A673 (cell line): ENCODE results near the gene GLIPR2. TPM values are rescaled to one million over a fixed set of nuclear protein-coding genes. Genes with fewer than 3 reads are reported as not detected.

Experiments used
- BruUV-seq: library from RNA; stranded (reverse); fragments of 400-500 nt; replicated peaks from 2 replicates; lab custom pipeline; 2021; lab: Mats Ljungman, UMichigan
- CTCF ChIA-PET: fragments of 300-600 bp; sonication (Branson Sonifier 250); formaldehyde crosslinking; loops from one replicate; lab custom pipeline; 2022; ENCODE audit warnings: antibody characterized with exemption; lab: Charles Lee
- POLR2A ChIA-PET: fragments of 300-600 bp; sonication (Branson Sonifier 250); formaldehyde crosslinking; loops from one replicate; lab custom pipeline; 2022; ENCODE audit warnings: antibody characterized with exemption; ENCODE audit not compliant: low non-redundant PET; lab: Charles Lee
- DNase-seq: peaks from one replicate; pipeline ENCODE4 v3.0.0-alpha.2; 2015; ENCODE audit warnings: low spot score
- H3K27ac ChIP-seq: fragments of 200-600 bp; sonication (generic); 2 replicates; pipeline ENCODE4 v1.5.1; 2016; ENCODE audit warnings: mixed run types, low read depth, mild to moderate bottlenecking, mixed read lengths, antibody characterized with exemption, low read length; ENCODE audit not compliant: poor library complexity, severe bottlenecking
- H3K27me3 ChIP-seq: fragments of 200-600 bp; sonication (generic); replicated peaks from 2 replicates; pipeline ENCODE4 v1.6.1; 2017; ENCODE audit warnings: mixed run types, low read depth, mild to moderate bottlenecking, mixed read lengths, antibody characterized with exemption, low read length; ENCODE audit not compliant: insufficient read depth, poor library complexity
- H3K36me3 ChIP-seq: fragments of 200-600 bp; sonication (generic); 2 replicates; pipeline ENCODE4 v1.6.1; 2016; ENCODE audit warnings: mixed run types, mild to moderate bottlenecking, mixed read lengths, antibody characterized with exemption, low read length; ENCODE audit not compliant: insufficient read depth, poor library complexity, severe bottlenecking
- H3K4me1 ChIP-seq: fragments of 200-600 bp; sonication (generic); 2 replicates; pipeline ENCODE4 v1.6.1; 2017; ENCODE audit warnings: mixed run types, mild to moderate bottlenecking, mixed read lengths, antibody characterized with exemption, low read length; ENCODE audit not compliant: insufficient read depth, poor library complexity, severe bottlenecking
- H3K4me3 ChIP-seq: fragments of 200-600 bp; sonication (generic); 2 replicates; pipeline ENCODE4 v1.5.1; 2016; ENCODE audit warnings: low read depth, mixed run types, mild to moderate bottlenecking, mixed read lengths, low read length; ENCODE audit not compliant: poor library complexity, severe bottlenecking
- H3K9me3 ChIP-seq: fragments of 200-600 bp; sonication (generic); 2 replicates; pipeline ENCODE4 v1.6.1; 2016; ENCODE audit warnings: mixed run types, low read depth, mild to moderate bottlenecking, mixed read lengths, antibody characterized with exemption, low read length; ENCODE audit not compliant: poor library complexity, severe bottlenecking
- EZH2 ChIP-seq: fragments of 200-600 bp; sonication (generic); IDR thresholded peaks from 2 replicates; pipeline ENCODE4 v1.6.1; 2017; ENCODE audit warnings: borderline replicate concordance, low read depth, mild to moderate bottlenecking, mixed read lengths, antibody characterized with exemption, low read length; ENCODE audit not compliant: poor library complexity, severe bottlenecking
- intact Hi-C: fragments of 100-400 bp; cut with micrococcal nuclease; formaldehyde crosslinking; loops from one replicate; pipeline ENCODE4 v1.10.0; 2022; ENCODE audit not compliant: unreplicated experiment
- total RNA-seq: library from RNA; stranded (reverse); gene quantifications from 2 replicates; pipeline ENCODE4 v1.2.3, GENCODE V29; 2021
- TF ChIP-seq, protein P1 (sequence below): fragments of 300-800, 200-600 bp; sonication (generic); conservative IDR thresholded peaks from 2 replicates; pipeline ENCODE4 v1.5.1; 2017; ENCODE audit warnings: low read depth, mild to moderate bottlenecking, antibody characterized with exemption, low read length, moderate library complexity, mixed read lengths

GLIPR2 gene
- total RNA-seq, 1 experiment from 2014 or later, result 5.0 TPM

DNA sequence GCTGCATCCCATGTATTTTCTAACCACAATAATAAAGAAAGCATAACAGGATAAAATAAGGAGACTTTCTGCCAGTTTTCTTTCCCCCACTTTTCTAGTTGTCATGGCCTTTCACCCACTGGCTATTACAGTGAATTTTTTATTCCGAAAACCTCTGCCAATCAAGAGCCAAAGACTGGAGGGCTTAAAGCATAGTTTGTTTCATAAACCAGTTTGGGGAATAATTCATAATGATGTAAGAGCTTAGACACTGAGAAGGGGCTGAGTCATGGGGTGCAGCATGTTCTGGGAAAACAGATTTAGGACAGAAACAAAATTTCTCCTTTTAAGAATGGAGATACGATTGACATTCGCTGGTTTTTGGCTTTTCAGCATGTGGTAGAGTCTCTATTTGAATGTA, 4.4 kb upstream of the GLIPR2 start:
- H3K9me3 ChIP-seq, result no peaks in the 10 kb centered on the region
- ChIA-PET POLR2A (no interaction called here), CTCF (no interaction called here)
- H3K27me3 ChIP-seq, result no peaks in the 10 kb centered on the region
- no peak for TF ChIP-seq EZH2
- TF ChIP-seq, protein P1, sequence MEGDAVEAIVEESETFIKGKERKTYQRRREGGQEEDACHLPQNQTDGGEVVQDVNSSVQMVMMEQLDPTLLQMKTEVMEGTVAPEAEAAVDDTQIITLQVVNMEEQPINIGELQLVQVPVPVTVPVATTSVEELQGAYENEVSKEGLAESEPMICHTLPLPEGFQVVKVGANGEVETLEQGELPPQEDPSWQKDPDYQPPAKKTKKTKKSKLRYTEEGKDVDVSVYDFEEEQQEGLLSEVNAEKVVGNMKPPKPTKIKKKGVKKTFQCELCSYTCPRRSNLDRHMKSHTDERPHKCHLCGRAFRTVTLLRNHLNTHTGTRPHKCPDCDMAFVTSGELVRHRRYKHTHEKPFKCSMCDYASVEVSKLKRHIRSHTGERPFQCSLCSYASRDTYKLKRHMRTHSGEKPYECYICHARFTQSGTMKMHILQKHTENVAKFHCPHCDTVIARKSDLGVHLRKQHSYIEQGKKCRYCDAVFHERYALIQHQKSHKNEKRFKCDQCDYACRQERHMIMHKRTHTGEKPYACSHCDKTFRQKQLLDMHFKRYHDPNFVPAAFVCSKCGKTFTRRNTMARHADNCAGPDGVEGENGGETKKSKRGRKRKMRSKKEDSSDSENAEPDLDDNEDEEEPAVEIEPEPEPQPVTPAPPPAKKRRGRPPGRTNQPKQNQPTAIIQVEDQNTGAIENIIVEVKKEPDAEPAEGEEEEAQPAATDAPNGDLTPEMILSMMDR, result no peak
- no peaks in the 10 kb centered on the region for H3K4me1 ChIP-seq
- H3K27ac ChIP-seq, result no peak overlapping the region
- H3K4me3 ChIP-seq, result no peak overlapping the region
- no peaks in the 10 kb centered on the region for H3K36me3 ChIP-seq
- no TSS peak for BruUV-seq
- intact Hi-C loops, result no loop called here
- no peak for DNase-seq

DNA sequence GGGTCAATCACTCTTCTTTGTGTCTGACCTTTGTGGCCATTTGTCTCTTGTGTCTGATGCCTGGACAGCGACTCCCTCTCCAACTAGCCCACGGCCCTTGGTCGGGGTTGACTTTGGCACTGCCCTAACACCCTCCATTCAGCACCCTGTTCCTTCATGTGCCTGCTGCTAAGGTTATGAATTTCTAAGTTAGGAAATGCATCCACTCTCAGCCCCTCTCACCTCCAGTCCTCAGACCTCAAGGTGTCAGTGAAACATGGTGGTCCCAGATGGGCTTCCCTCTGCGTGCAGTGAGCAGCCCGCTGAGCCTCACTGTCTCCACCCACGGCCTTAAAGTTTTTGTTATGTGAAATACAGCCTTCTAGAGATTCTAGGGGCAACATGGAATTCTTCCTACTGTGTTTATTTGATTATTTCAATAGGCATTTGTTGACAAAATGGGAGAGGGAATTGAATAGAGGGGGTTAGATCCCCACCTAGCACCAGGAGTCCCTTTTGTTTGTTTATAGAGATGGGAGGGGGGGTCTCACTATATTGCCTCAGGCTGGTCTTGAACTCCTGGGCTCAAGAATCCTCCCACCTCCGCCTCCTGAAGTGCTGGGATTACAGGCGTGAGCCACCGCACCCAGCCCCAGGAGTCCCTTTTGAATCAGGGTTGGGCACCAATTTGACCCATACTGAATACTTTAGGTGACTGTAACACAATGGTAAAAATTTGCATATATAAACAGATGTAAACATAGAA, 1.6 kb upstream of the GLIPR2 start:
- no peak for TF ChIP-seq EZH2
- TF ChIP-seq, protein P1, result no peak
- Histone ChIP-seq H3K4me1 (no peaks in the 10 kb centered on the region), H3K4me3 (no peak overlapping the region), H3K9me3 (no peaks in the 10 kb centered on the region), H3K36me3 (no peaks in the 10 kb centered on the region), H3K27ac (no peak overlapping the region), H3K27me3 (no peaks in the 10 kb centered on the region)
- POLR2A ChIA-PET, result no interaction called here
- CTCF ChIA-PET, result no interaction called here
- no peak for DNase-seq
- intact Hi-C loops, result no loop called here
- no TSS peak for BruUV-seq

DNA sequence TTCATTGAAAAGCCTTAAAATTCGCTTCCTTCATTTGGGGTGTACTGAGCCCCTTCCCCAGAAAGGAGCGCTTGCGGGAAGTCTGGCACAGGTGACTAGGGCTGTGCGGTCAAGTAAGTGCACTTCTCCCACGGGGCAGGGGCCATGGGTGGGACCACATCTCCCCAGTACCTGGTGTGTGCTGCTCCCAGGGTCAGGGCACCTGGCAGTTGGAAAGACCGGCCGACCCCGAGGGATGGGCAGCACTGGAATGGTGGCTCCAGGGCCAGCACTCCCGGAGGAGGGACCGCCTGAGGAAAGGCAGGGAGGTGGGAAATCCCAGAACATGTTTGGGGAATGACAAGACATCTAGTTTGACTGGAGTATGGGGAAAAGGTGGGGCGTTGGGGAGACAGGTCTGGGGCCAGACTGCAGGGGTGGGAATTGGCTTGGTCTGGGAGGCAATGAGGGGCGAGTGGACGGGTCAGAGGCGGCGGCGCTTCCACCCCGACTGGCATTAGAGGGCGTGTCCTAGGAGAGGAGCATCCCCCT, 727 bp upstream of the GLIPR2 start:
- Histone ChIP-seq H3K36me3 (no peaks in the 10 kb centered on the region), H3K4me1 (no peaks in the 10 kb centered on the region), H3K27ac (no peak overlapping the region), H3K4me3 (peak overlapping the region; percentile 70), H3K27me3 (no peaks in the 10 kb centered on the region), H3K9me3 (no peaks in the 10 kb centered on the region)
- no peak for DNase-seq
- no peak for TF ChIP-seq EZH2
- TF ChIP-seq, protein P1, result no peak
- intact Hi-C loops, result no loop called here
- POLR2A ChIA-PET, result interaction anchor here (0.8 kb wide), 1 partner anchor 61 kb away, joined by 3 read pairs; no protein-coding TSS in a partner anchor
- CTCF ChIA-PET, result no interaction called here
- no TSS peak for BruUV-seq
